ENCODE data around the gene USP47. TPM values are rescaled to one million over a fixed set of nuclear protein-coding genes. Genes with fewer than 3 reads are reported as not detected.

USP47 gene
- total RNA-seq, 4 donors from 2014 or later = 50.3 to 83.0 (median 69.6) TPM

GRCh38 chr11:11963067-11963466 lies 121.3 kb downstream of the USP47 start:
- 83 to 88% methylated on average over 7 of the region's 7 CpGs for WGBS, 2 donors
- intact Hi-C loops (cut with DNase I; ENCODE audit: low total_unique reads) = no loop called here
- no peak for DNase-seq (ENCODE audit: low spot score in 2 of 2)

GRCh38 chr11:11963842-11964773 lies 122.3 kb downstream of the USP47 start:
- intact Hi-C loops (cut with DNase I; ENCODE audit: low total_unique reads) = no loop called here
- TF ChIP-seq CTCF (IDR thresholded peaks at IDR 0.05) = no peak
- TF ChIP-seq POLR2A (IDR thresholded peaks at IDR 0.05) = no peak
- 53 to 66% methylated on average over 15 of the region's 15 CpGs for WGBS, 2 donors
- no peak for DNase-seq (ENCODE audit: low spot score in 2 of 2)
- H3K4me3 ChIP-seq (ENCODE audit: low read depth, poor library complexity, severe bottlenecking) = no peak overlapping the region

More at GRCh38 chr11:11963067-11963466, 121.3 kb downstream of the USP47 start:
- no peak overlapping the region for H3K4me3 ChIP-seq (ENCODE audit: low read depth, poor library complexity, severe bottlenecking)
- TF ChIP-seq POLR2A (IDR thresholded peaks at IDR 0.05) (no peak), CTCF (IDR thresholded peaks at IDR 0.05) (no peak)

GRCh38 chr11:11964774-11965150 lies 123.0 kb downstream of the USP47 start:
- TF ChIP-seq POLR2A (IDR thresholded peaks at IDR 0.05) (no peak), CTCF (IDR thresholded peaks at IDR 0.05) (no peak)
- WGBS, 2 donors = 93 to 94% methylated on average over 5 of the region's 5 CpGs
- intact Hi-C loops (cut with DNase I; ENCODE audit: low total_unique reads) = no loop called here
- DNase-seq (ENCODE audit: low spot score in 2 of 2) = no peak
- H3K4me3 ChIP-seq (ENCODE audit: low read depth, poor library complexity, severe bottlenecking) = no peak overlapping the region

GRCh38 chr11:11965192-11965591 lies 123.4 kb downstream of the USP47 start:
- no peak for DNase-seq (ENCODE audit: low spot score in 2 of 2)
- H3K4me3 ChIP-seq (ENCODE audit: low read depth, poor library complexity, severe bottlenecking) = no peak overlapping the region
- WGBS, 2 donors = 77 to 88% methylated on average over 3 of the region's 3 CpGs
- intact Hi-C loops (cut with DNase I; ENCODE audit: low total_unique reads) = no loop called here
- TF ChIP-seq POLR2A (IDR thresholded peaks at IDR 0.05) = no peak
- no peak for TF ChIP-seq CTCF (IDR thresholded peaks at IDR 0.05)

GRCh38 chr11:11965656-11966353 lies 124.0 kb downstream of the USP47 start:
- intact Hi-C loops (cut with DNase I; ENCODE audit: low total_unique reads) = no loop called here
- 89 to 90% methylated on average over 10 of the region's 10 CpGs for WGBS, 2 donors
- no peak overlapping the region for H3K4me3 ChIP-seq (ENCODE audit: low read depth, poor library complexity, severe bottlenecking)
- DNase-seq (ENCODE audit: low spot score in 2 of 2) = no peak
- no peak for TF ChIP-seq POLR2A (IDR thresholded peaks at IDR 0.05)
- no peak for TF ChIP-seq CTCF (IDR thresholded peaks at IDR 0.05)

Data from lower leg skin (tissue), 4 donors.